Measurements from ENCODE around the gene DISC1.
A peak's percentile ranks its signal among the peaks of the same experiment; 100 is the strongest.

Gene DISC1

DNA sequence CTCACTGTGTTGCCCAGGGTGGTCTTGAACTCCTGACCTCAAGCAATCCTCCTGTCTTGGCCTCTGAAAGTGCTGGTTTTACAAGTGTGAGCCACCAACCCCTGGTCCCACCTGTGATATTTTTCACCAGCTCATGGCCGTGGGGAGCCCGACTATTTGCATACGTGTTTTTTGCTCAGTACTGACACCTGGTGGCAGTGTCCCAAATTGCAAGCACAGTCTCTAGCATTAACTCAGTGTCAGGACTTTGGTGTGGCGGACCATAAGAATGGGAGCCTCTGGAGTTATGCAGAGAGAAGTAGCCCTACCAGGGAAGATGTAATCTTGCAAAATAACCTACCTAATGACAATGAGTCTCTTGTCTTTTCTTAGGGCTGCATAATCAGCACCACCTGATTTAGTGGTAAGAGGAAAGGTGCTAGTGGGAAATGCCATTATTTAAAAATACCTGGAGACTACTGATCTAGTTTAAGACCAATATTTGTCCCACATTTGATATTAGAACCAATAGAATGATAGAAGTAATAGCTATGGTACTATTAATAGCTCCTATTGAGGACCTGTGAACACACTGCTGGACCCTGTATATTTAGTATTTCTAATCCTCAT is 305.4 kb downstream of the DISC1 start:
- DNase-seq (ENCODE audit: low spot score) = peak; percentile 16
- peak; percentile 29 for TF ChIP-seq CTCF (IDR thresholded peaks at IDR 0.05; ENCODE audit: extremely low read depth, missing control alignments)

GRCh38 chr1:231933711-231934626 is 307.4 kb downstream of the DISC1 start:
- no peak for DNase-seq (ENCODE audit: low spot score)
- no peak for TF ChIP-seq CTCF (IDR thresholded peaks at IDR 0.05; ENCODE audit: extremely low read depth, missing control alignments)

- DNase-seq (ENCODE audit: low spot score) = no peak
- no peak for TF ChIP-seq CTCF (IDR thresholded peaks at IDR 0.05; ENCODE audit: extremely low read depth, missing control alignments)
Measured at GRCh38 chr1:231934797-231935196, 308.2 kb downstream of the DISC1 start.

DNA sequence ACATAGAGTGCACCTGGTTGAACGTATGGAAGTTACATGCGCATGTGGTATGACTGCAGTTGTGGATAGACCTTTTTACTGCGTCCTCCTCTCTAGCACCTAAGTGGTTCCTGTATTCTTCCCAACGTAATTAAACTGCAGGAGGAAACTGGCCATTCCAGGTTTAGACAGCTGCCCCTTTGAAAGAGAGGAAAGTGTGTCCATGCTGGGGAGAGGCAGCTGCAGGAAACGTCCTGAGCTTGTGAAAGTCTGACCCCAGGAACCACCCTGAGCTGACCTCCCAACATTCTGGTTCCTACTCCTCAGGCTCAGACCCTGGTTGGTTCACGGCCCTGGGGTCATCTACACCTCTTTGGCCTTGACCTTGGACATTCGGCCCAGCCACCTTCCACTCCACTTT is 309.3 kb downstream of the DISC1 start:
- DNase-seq (ENCODE audit: low spot score) = no peak
- TF ChIP-seq CTCF (IDR thresholded peaks at IDR 0.05; ENCODE audit: extremely low read depth, missing control alignments) = no peak

DNA sequence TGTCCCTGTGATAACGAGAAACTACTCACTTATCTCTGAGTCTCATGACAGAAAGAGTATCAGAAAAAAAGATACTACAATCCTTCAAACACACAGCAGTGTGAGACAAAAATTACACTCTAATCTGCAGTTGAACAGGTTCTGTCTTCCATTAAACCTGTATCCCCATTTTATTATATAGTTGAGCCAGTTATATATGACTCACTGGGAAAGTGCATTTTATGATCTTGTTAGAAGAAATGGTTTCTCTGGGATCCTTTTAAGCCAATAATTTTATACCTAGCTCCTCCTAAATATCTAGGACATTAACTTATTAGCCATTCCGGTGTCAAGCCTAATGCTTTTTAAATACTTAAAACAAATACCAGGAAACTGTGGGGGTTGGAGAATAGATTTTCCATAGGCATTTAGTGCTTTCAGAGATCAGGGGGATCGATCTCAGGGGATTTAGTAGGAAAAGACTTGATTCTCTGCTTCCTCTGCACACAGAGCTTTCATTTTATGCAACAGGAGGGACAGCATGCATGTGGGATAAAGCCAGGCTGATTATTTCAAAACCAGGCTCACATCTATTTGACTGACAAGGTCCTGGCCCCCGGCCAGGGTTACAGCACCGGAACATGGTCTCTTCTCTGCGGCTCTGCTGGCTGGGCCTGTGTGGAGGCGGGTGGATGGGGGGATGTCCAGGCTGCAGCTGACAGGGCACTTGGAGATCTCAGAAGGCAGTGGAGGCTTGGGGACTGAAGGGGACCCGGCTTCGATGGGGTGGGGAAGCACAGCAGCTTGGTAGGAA is 310.6 kb downstream of the DISC1 start:
- TF ChIP-seq CTCF (IDR thresholded peaks at IDR 0.05; ENCODE audit: extremely low read depth, missing control alignments) = no peak
- DNase-seq (ENCODE audit: low spot score) = no peak

DNA sequence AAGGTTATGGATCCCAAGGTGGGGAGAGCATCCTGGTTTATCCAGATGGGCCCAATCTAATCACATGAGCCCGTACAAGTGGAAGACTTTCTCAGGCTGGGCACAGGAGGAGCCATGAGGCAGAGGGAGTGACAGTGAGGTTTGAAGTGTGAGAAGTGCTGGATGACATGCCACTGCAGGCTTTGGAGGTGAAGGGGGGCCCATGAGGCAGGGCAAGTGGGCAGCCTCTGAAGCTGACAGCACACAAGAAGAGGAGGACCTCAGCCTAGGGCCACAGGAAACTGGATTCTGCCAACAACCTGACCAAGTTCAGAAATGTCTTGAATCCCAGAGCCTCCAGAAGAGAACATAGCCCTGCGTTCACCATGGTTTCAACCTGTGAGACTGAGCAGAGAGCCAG is 311.6 kb downstream of the DISC1 start:
- no peak for DNase-seq (ENCODE audit: low spot score)
- no peak for TF ChIP-seq CTCF (IDR thresholded peaks at IDR 0.05; ENCODE audit: extremely low read depth, missing control alignments)

- DNase-seq (ENCODE audit: low spot score) = no peak
Measured at GRCh38 chr1:231938711-231939110, 312.1 kb downstream of the DISC1 start.

More at GRCh38 chr1:231938711-231939110, 312.1 kb downstream of the DISC1 start:
- TF ChIP-seq CTCF (IDR thresholded peaks at IDR 0.05; ENCODE audit: extremely low read depth, missing control alignments) = no peak

Data from GM20000 (cell line).